GM12873 (cell line): ENCODE results near the gene DNALI1.

Experiments used
- CTCF ChIP-seq: IDR thresholded peaks from 2 replicates; pipeline ENCODE4 v1.5.1; 2012; ENCODE audit warnings: low read depth, mild to moderate bottlenecking, moderate library complexity, low read length, control low read depth; ENCODE audit not compliant: insufficient read depth; ENCODE audit errors: missing control alignments

DNALI1 gene

GRCh38 chr1:37562984-37563383, 6.2 kb downstream of the DNALI1 start:
- TF ChIP-seq CTCF: no peak

GRCh38 chr1:37564892-37565291, 8.2 kb downstream of the DNALI1 start:
- no peak for TF ChIP-seq CTCF

- no peak for TF ChIP-seq CTCF
These were observed 10.3 kb downstream of the DNALI1 start for GRCh38 chr1:37567023-37567422.

- TF ChIP-seq CTCF: no peak
These were observed 14.0 kb downstream of the DNALI1 start for GRCh38 chr1:37570528-37571334.

GRCh38 chr1:37574834-37575480, 18.2 kb downstream of the DNALI1 start:
- no peak for TF ChIP-seq CTCF

GRCh38 chr1:37575692-37576091, 19.0 kb downstream of the DNALI1 start:
- no peak for TF ChIP-seq CTCF

GRCh38 chr1:37588939-37589338, 32.2 kb downstream of the DNALI1 start:
- no peak for TF ChIP-seq CTCF
